ENCODE measurements around the gene SP9. TPM values are rescaled to one million over a fixed set of nuclear protein-coding genes. Genes with fewer than 3 reads are reported as not detected.
A peak's percentile ranks its signal among the peaks of the same experiment; 100 is the strongest.

Gene SP9
- total and polyA plus RNA-seq, 9 of the 15 experiments (the other 6 are each of a cell fraction or from before 2014, with no cell fraction given): 0.04 to 0.23 (median 0.11) TPM; not detected in 3

GRCh38 chr2:174325373-174326160, 9.2 kb upstream of the SP9 start (continued):
- TF ChIP-seq ATF6 (CRISPR knock-in tag; IDR thresholded peaks at IDR 0.05) (no peak), ZNF589 (CRISPR knock-in tag; IDR thresholded peaks at IDR 0.05; ENCODE audit: low read depth) (no peak), THAP7 (CRISPR knock-in tag; IDR thresholded peaks at IDR 0.05) (no peak), TAF7 (tag; IDR thresholded peaks at IDR 0.05) (0 out of 2 replicates have a peak, but pooled peaks have one; percentile 34), FOXA1 (IDR thresholded peaks at IDR 0.05; ENCODE audit: borderline replicate concordance) (no peak), CEBPZ (IDR thresholded peaks at IDR 0.05; ENCODE audit: borderline replicate concordance, low read depth, low read length) (no peak), ATF4 (CRISPR knock-in tag; IDR thresholded peaks at IDR 0.05) (no peak), RFX5 (IDR thresholded peaks at IDR 0.05; ENCODE audit: low read depth, low read length) (no peak), ZNF398 (CRISPR knock-in tag; IDR thresholded peaks at IDR 0.05) (no peak), SMARCA5 (IDR thresholded peaks at IDR 0.05) (no peak), CHAMP1 (IDR thresholded peaks at IDR 0.05) (no peak), SPI1 (IDR thresholded peaks at IDR 0.05; ENCODE audit: borderline replicate concordance, low read depth, low read length) (peak; percentile 75), NR2C1 (IDR thresholded peaks at IDR 0.05) (no peak), NR2C1 (tag; IDR thresholded peaks at IDR 0.05) (no peak), RBM17 (IDR thresholded peaks at IDR 0.05; ENCODE audit: borderline replicate concordance, low read depth, low read length) (no peak)
